DND-41 (cell line): ENCODE data around the gene CCDC183.
"Not testable (repeated sequence)": the region's sequence is repeated elsewhere in the genome, so short reads cannot be mapped to it uniquely, and the experiment has no call there.

Experiments
- ATAC-seq: fragments of 200-7000 bp; cut with Tn5 transposase; 3 replicates; pipeline ENCODE4 v1.9.1; 2021; ENCODE audit warnings: low read depth; ENCODE audit not compliant: insufficient read depth
- DNase-seq: peaks from one replicate; pipeline ENCODE4 v3.0.0-alpha.2; 2020
- H2AFZ ChIP-seq: 2 replicates; pipeline ENCODE4 v1.6.0; 2012; ENCODE audit warnings: low read depth, low read length
- H3K27ac ChIP-seq: 2 replicates; pipeline ENCODE4 v1.5.1; 2012; ENCODE audit warnings: low read length, inconsistent platforms
- H3K27me3 ChIP-seq: fragments of 200-600 bp; sonication (generic); 2 replicates; pipeline ENCODE4 v1.6.0; 2012; ENCODE audit warnings: low read length, mild to moderate bottlenecking, inconsistent platforms; ENCODE audit not compliant: insufficient read depth, poor library complexity
- H3K36me3 ChIP-seq: 2 replicates; pipeline ENCODE4 v1.5.1; 2012; ENCODE audit warnings: low read length, inconsistent platforms; ENCODE audit not compliant: insufficient read depth
- H3K4me1 ChIP-seq: 2 replicates; pipeline ENCODE4 v1.5.1; 2012; ENCODE audit warnings: mild to moderate bottlenecking, low read length; ENCODE audit not compliant: insufficient read depth
- H3K4me2 ChIP-seq: 2 replicates; pipeline ENCODE4 v1.6.0; 2012; ENCODE audit warnings: mild to moderate bottlenecking, moderate library complexity, low read length, inconsistent platforms; ENCODE audit not compliant: insufficient read depth
- H3K4me3 ChIP-seq, 2 experiments: fragments of 200-600 bp in 1 of 2; shearing (Covaris generic) in 1 of 2; 2 replicates each; pipeline ENCODE4 v1.5.1; 2012 to 2016; ENCODE audit warnings: inconsistent platforms in 2 of 2, low read length in 2 of 2, mild to moderate bottlenecking in 2 of 2, low read depth in 1 of 2, moderate library complexity in 1 of 2
- H3K79me2 ChIP-seq: 2 replicates; pipeline ENCODE4 v1.6.0; 2012; ENCODE audit warnings: low read length, inconsistent platforms; ENCODE audit not compliant: insufficient read depth
- H3K9ac ChIP-seq: 2 replicates; pipeline ENCODE4 v1.6.0; 2012; ENCODE audit warnings: low read depth, mild to moderate bottlenecking, inconsistent platforms, low read length, moderate library complexity
- H3K9me3 ChIP-seq: 2 replicates; pipeline ENCODE4 v1.5.1; 2012; ENCODE audit warnings: low read length, moderate library complexity, mild to moderate bottlenecking, inconsistent platforms; ENCODE audit not compliant: insufficient read depth, severe bottlenecking
- H4K20me1 ChIP-seq: 2 replicates; pipeline ENCODE4 v1.6.0; 2012; ENCODE audit warnings: low read length; ENCODE audit not compliant: insufficient read depth
- CTCF ChIP-seq: IDR thresholded peaks from 2 replicates; pipeline ENCODE4 v1.5.1; 2012; ENCODE audit warnings: borderline replicate concordance, low read length, moderate library complexity, mild to moderate bottlenecking; ENCODE audit not compliant: poor library complexity, severe bottlenecking; ENCODE audit errors: extremely low read depth
- EZH2 ChIP-seq: IDR thresholded peaks from 3 replicates; pipeline ENCODE4 v1.6.1; 2012; ENCODE audit warnings: borderline replicate concordance, low read depth, mild to moderate bottlenecking, moderate library complexity, low read length, inconsistent platforms; ENCODE audit not compliant: severe bottlenecking

CCDC183 gene

GRCh38 chr9:136802321-136802720, 6.2 kb downstream of the CCDC183 start:
- Histone ChIP-seq H3K4me1 (peaks cover 41% of the 10 kb centered on the region), H3K9ac (no peak overlapping the region), H3K36me3 (peaks cover 10% of the 10 kb centered on the region; the same call in 1 of the 2 replicates), H2AFZ (no peak overlapping the region), H3K27ac (no peak overlapping the region), H3K79me2 (peaks cover 7% of the 10 kb centered on the region), H4K20me1 (peaks cover 17% of the 10 kb centered on the region; the same call in 1 of the 2 replicates), H3K9me3 (no peaks in the 10 kb centered on the region), H3K4me3 (no peak overlapping the region), H3K4me2 (no peak overlapping the region), H3K27me3 (peaks cover 26% of the 10 kb centered on the region)
- ATAC-seq (no peak), DNase-seq (no peak)
- TF ChIP-seq CTCF (no peak), EZH2 (no peak)

GRCh38 chr9:136803009-136803550, 6.9 kb downstream of the CCDC183 start:
- not testable (repeated sequence) for H2AFZ ChIP-seq, H3K9me3 ChIP-seq, H3K27ac ChIP-seq, H3K9ac ChIP-seq, DNase-seq, H3K4me2 ChIP-seq, H3K4me3 ChIP-seq, ATAC-seq
- peaks cover 17% of the 10 kb centered on the region; the same call in 1 of the 2 replicates for H4K20me1 ChIP-seq
- H3K79me2 ChIP-seq, result peaks cover 11% of the 10 kb centered on the region
- peaks cover 10% of the 10 kb centered on the region; the same call in 1 of the 2 replicates for H3K36me3 ChIP-seq
- H3K27me3 ChIP-seq, result peaks cover 26% of the 10 kb centered on the region
- peaks cover 41% of the 10 kb centered on the region for H3K4me1 ChIP-seq

GRCh38 chr9:136803551-136804508, 7.7 kb downstream of the CCDC183 start:
- Histone ChIP-seq H3K4me2 (no peak overlapping the region), H3K9me3 (no peaks in the 10 kb centered on the region), H3K36me3 (peaks cover 10% of the 10 kb centered on the region; the same call in 1 of the 2 replicates), H4K20me1 (peaks cover 17% of the 10 kb centered on the region; the same call in 1 of the 2 replicates), H3K4me3 (no peak overlapping the region), H3K27ac (no peak overlapping the region), H2AFZ (no peak overlapping the region), H3K79me2 (peaks cover 18% of the 10 kb centered on the region), H3K9ac (no peak overlapping the region), H3K27me3 (peaks cover 24% of the 10 kb centered on the region), H3K4me1 (peaks cover 42% of the 10 kb centered on the region)
- no peak for ATAC-seq
- no peak for DNase-seq
- no peak for TF ChIP-seq EZH2
- no peak for TF ChIP-seq CTCF
